ENCODE data around the gene OARD1.

Gene OARD1

GRCh38 chr6:41083072-41083471 lies 10.9 kb upstream of the OARD1 start:
- Mint-ChIP-seq H3K4me3 (no peak overlapping the region), H3K27ac (no peak overlapping the region), H3K4me1 (peaks cover 32% of the 10 kb centered on the region), H3K9me3 (no peaks in the 10 kb centered on the region), H3K36me3 (peaks cover 72% of the 10 kb centered on the region), H3K27me3 (no peaks in the 10 kb centered on the region)
- ATAC-seq = no peak

GRCh38 chr6:41080621-41081020 lies 8.5 kb upstream of the OARD1 start:
- H3K4me3 Mint-ChIP-seq = peak overlapping the region; percentile 13
- peaks cover 43% of the 10 kb centered on the region for H3K4me1 Mint-ChIP-seq
- H3K9me3 Mint-ChIP-seq = no peaks in the 10 kb centered on the region
- no peaks in the 10 kb centered on the region for H3K27me3 Mint-ChIP-seq
- peak overlapping the region; percentile 65 for H3K27ac Mint-ChIP-seq
- H3K36me3 Mint-ChIP-seq = peaks cover 56% of the 10 kb centered on the region
- ATAC-seq = no peak

GRCh38 chr6:41079080-41079479 lies 6.9 kb upstream of the OARD1 start:
- Mint-ChIP-seq H3K27ac (no peak overlapping the region), H3K9me3 (no peaks in the 10 kb centered on the region), H3K4me1 (peaks cover 58% of the 10 kb centered on the region), H3K4me3 (no peak overlapping the region), H3K27me3 (no peaks in the 10 kb centered on the region), H3K36me3 (peaks cover 47% of the 10 kb centered on the region)
- no peak for ATAC-seq

GRCh38 chr6:41078101-41078500 lies 5.9 kb upstream of the OARD1 start:
- Mint-ChIP-seq H3K4me3 (no peak overlapping the region), H3K36me3 (peaks cover 44% of the 10 kb centered on the region), H3K27me3 (no peaks in the 10 kb centered on the region), H3K27ac (no peak overlapping the region), H3K9me3 (no peaks in the 10 kb centered on the region), H3K4me1 (peaks cover 62% of the 10 kb centered on the region)
- ATAC-seq = no peak

- Mint-ChIP-seq H3K4me1 (peaks cover 60% of the 10 kb centered on the region), H3K27me3 (no peaks in the 10 kb centered on the region), H3K36me3 (peaks cover 39% of the 10 kb centered on the region), H3K4me3 (no peak overlapping the region), H3K9me3 (no peaks in the 10 kb centered on the region), H3K27ac (no peak overlapping the region)
- no peak for ATAC-seq
Observed at GRCh38 chr6:41077536-41077935, 5.4 kb upstream of the OARD1 start.

GRCh38 chr6:41075651-41076626 lies 3.8 kb upstream of the OARD1 start:
- Mint-ChIP-seq H3K4me3 (no peak overlapping the region), H3K9me3 (no peaks in the 10 kb centered on the region), H3K36me3 (peaks cover 32% of the 10 kb centered on the region), H3K27me3 (no peaks in the 10 kb centered on the region), H3K4me1 (peaks cover 57% of the 10 kb centered on the region), H3K27ac (peak overlapping the region; percentile 35)
- no peak for ATAC-seq

- Mint-ChIP-seq H3K4me1 (peaks cover 53% of the 10 kb centered on the region), H3K27ac (peak overlapping the region; percentile 97), H3K4me3 (peak overlapping the region; percentile 92), H3K36me3 (peaks cover 21% of the 10 kb centered on the region), H3K9me3 (no peaks in the 10 kb centered on the region), H3K27me3 (no peaks in the 10 kb centered on the region)
- no peak for ATAC-seq
Observed at GRCh38 chr6:41074692-41075436, 2.7 kb upstream of the OARD1 start.

GRCh38 chr6:41073968-41074691 lies 2.0 kb upstream of the OARD1 start:
- Mint-ChIP-seq H3K9me3 (no peaks in the 10 kb centered on the region), H3K4me1 (peaks cover 48% of the 10 kb centered on the region), H3K27me3 (no peaks in the 10 kb centered on the region), H3K4me3 (peak overlapping the region; percentile 92), H3K36me3 (peaks cover 15% of the 10 kb centered on the region), H3K27ac (peak overlapping the region; percentile 97)
- ATAC-seq = no peak

- Mint-ChIP-seq H3K4me3 (peak overlapping the region; percentile 98), H3K4me1 (peaks cover 43% of the 10 kb centered on the region), H3K27ac (peak overlapping the region; percentile 97), H3K27me3 (no peaks in the 10 kb centered on the region), H3K36me3 (peaks cover 9% of the 10 kb centered on the region), H3K9me3 (no peaks in the 10 kb centered on the region)
- ATAC-seq = peak; percentile 49
Observed at GRCh38 chr6:41073203-41073967, 1.2 kb upstream of the OARD1 start.

GRCh38 chr6:41072836-41073202 lies 663 bp upstream of the OARD1 start, which contains the start of gene NFYA:
NFYA (plus strand) TSS chr6:41072974; CDS start chr6:41079090, 6,116 bp downstream.
- H3K27me3 Mint-ChIP-seq = no peaks in the 10 kb centered on the region
- peak; percentile 89 for ATAC-seq
- peaks cover 43% of the 10 kb centered on the region for H3K4me1 Mint-ChIP-seq
- H3K4me3 Mint-ChIP-seq = peak within 1 kb of the TSS; percentile 98
- H3K36me3 Mint-ChIP-seq = peaks cover 12% of the 10 kb centered on the region
- no peaks in the 10 kb centered on the region for H3K9me3 Mint-ChIP-seq
- H3K27ac Mint-ChIP-seq = peak within 1 kb of the TSS; percentile 97

GRCh38 chr6:41071501-41071922 lies 644 bp downstream of the OARD1 start:
- H3K4me1 Mint-ChIP-seq = peaks cover 48% of the 10 kb centered on the region
- ATAC-seq = no peak

GRCh38 chr6:41066867-41067304 lies 5.3 kb downstream of the OARD1 start:
- H3K4me3 Mint-ChIP-seq = no peak overlapping the region
- H3K36me3 Mint-ChIP-seq = peaks cover 34% of the 10 kb centered on the region
- ATAC-seq = no peak
- H3K27ac Mint-ChIP-seq = no peak overlapping the region
- no peaks in the 10 kb centered on the region for H3K9me3 Mint-ChIP-seq
- H3K27me3 Mint-ChIP-seq = no peaks in the 10 kb centered on the region
- H3K4me1 Mint-ChIP-seq = peaks cover 21% of the 10 kb centered on the region

More at GRCh38 chr6:41071501-41071922, 644 bp downstream of the OARD1 start:
- Mint-ChIP-seq H3K9me3 (no peaks in the 10 kb centered on the region), H3K27me3 (no peaks in the 10 kb centered on the region), H3K36me3 (peaks cover 25% of the 10 kb centered on the region), H3K27ac (peak overlapping the region; percentile 97), H3K4me3 (peak overlapping the region; percentile 98)

GRCh38 chr6:41065550-41066026 lies 6.6 kb downstream of the OARD1 start:
- no peak for ATAC-seq
- H3K9me3 Mint-ChIP-seq = no peaks in the 10 kb centered on the region
- H3K27me3 Mint-ChIP-seq = no peaks in the 10 kb centered on the region
- H3K36me3 Mint-ChIP-seq = peaks cover 47% of the 10 kb centered on the region
- H3K4me3 Mint-ChIP-seq = no peak overlapping the region
- H3K4me1 Mint-ChIP-seq = peaks cover 12% of the 10 kb centered on the region
- no peak overlapping the region for H3K27ac Mint-ChIP-seq

- Mint-ChIP-seq H3K4me3 (no peak overlapping the region), H3K4me1 (peaks cover 8% of the 10 kb centered on the region), H3K36me3 (peaks cover 54% of the 10 kb centered on the region), H3K9me3 (no peaks in the 10 kb centered on the region), H3K27ac (no peak overlapping the region), H3K27me3 (no peaks in the 10 kb centered on the region)
- ATAC-seq = no peak
Observed at GRCh38 chr6:41064841-41065240, 7.3 kb downstream of the OARD1 start.

All from stimulated activated memory B cell treated with anti-CD40 and anti-IgM and Interleukin-4, amounts not matched to agents 10 μg/mL and 1 μg/mL and 100 μg/mL, for 72 hours (primary cell).